ENCODE data around the gene STAG2. TPM values are rescaled to one million over a fixed set of nuclear protein-coding genes. Genes with fewer than 3 reads are reported as not detected.

Gene STAG2
- total RNA-seq, 1 experiment from 2014 or later, result 66.3 TPM

GRCh38 chrX:123989235-123989634 lies 27.7 kb downstream of the STAG2 start:
- Histone ChIP-seq H3K4me3 (replicated peaks in 1 of 2; ENCODE audit: low read depth in 1 of 2, low read length in 2 of 2) (no peak overlapping the region), H3K36me3 (ENCODE audit: control insufficient read depth in 1 of 2, insufficient read depth in 2 of 2, low read length in 2 of 2) (no peaks in the 10 kb centered on the region), H3K27me3 (ENCODE audit: insufficient read depth, low read length) (no peaks in the 10 kb centered on the region), H3K79me2 (ENCODE audit: insufficient read depth, low read length) (peaks cover 85% of the 10 kb centered on the region), H3K9me3 (ENCODE audit: control insufficient read depth in 1 of 2, insufficient read depth in 1 of 2, low read depth in 1 of 2, low read length in 2 of 2) (no peaks in the 10 kb centered on the region), H3K4me2 (ENCODE audit: low read length) (no peak overlapping the region), H3K9me2 (ENCODE audit: insufficient read depth) (no peaks in the 10 kb centered on the region), H3K27ac (ENCODE audit: low read depth, low read length) (no peak overlapping the region), H4K20me1 (ENCODE audit: insufficient read depth) (no peaks in the 10 kb centered on the region), H3K9ac (ENCODE audit: low read length) (no peak overlapping the region), H2AFZ (ENCODE audit: low read depth, low read length, poor library complexity, severe bottlenecking) (no peak overlapping the region), H3K4me1 (ENCODE audit: control insufficient read depth in 1 of 2, insufficient read depth in 2 of 2, low read length in 2 of 2) (no peaks in the 10 kb centered on the region; a peak in 1 of 4 replicates)
- BruUV-seq (replicated peaks), result no TSS peak
- ChIA-PET RAD21 (ENCODE audit: low non-redundant PET in 1 of 2, low total read pairs in 2 of 2, uncharacterized antibody in 2 of 2, unreplicated experiment in 2 of 2) (no interaction called here), POLR2A (no interaction called here), CTCF (no interaction called here)
- intact Hi-C loops (cut with micrococcal nuclease), result no loop called here
- DNase-seq (ENCODE audit: low read depth, low spot score) (no peak), ATAC-seq (no peak)
- TF ChIP-seq TCF7L2 (IDR thresholded peaks at IDR 0.05; ENCODE audit: borderline replicate concordance, extremely low read depth, insufficient read depth, insufficient read length) (no peak), EZH2phosphoT487 (IDR thresholded peaks at IDR 0.05; ENCODE audit: borderline replicate concordance) (no peak), ATF3 (IDR thresholded peaks at IDR 0.05) (no peak), JUND (IDR thresholded peaks at IDR 0.05) (no peak), ZFX (IDR thresholded peaks at IDR 0.05) (no peak), CTCF (IDR thresholded peaks at IDR 0.05 in 2 of 3, conservative IDR thresholded peaks at IDR 0.05 in 1 of 3; ENCODE audit: borderline replicate concordance in 1 of 3, insufficient read depth in 1 of 3, low read depth in 2 of 3, low read length in 2 of 3) (no peak), RAD21 (IDR thresholded peaks at IDR 0.05; ENCODE audit: low read depth) (no peak), SP1 (IDR thresholded peaks at IDR 0.05; ENCODE audit: low read depth) (no peak), SRF (IDR thresholded peaks at IDR 0.05; ENCODE audit: low read depth) (no peak), POLR2A (IDR thresholded peaks at IDR 0.05; ENCODE audit: borderline replicate concordance, extremely low read depth, insufficient read depth, insufficient read length) (no peak), CEBPB (IDR thresholded peaks at IDR 0.05; ENCODE audit: low read depth) (no peak), EGR1 (IDR thresholded peaks at IDR 0.05; ENCODE audit: low read depth) (no peak), CBX3 (IDR thresholded peaks at IDR 0.05; ENCODE audit: low read depth) (no peak), ELF1 (IDR thresholded peaks at IDR 0.05; ENCODE audit: borderline replicate concordance, low read depth) (no peak), ZNF274 (IDR thresholded peaks at IDR 0.05; ENCODE audit: low read depth, low read length) (no peak)

Measured in HCT116 (cell line).